GM06990 (cell line): ENCODE data around the gene ARMC7.
"Not testable (repeated sequence)": the region's sequence is repeated elsewhere in the genome, so short reads cannot be mapped to it uniquely, and the experiment has no call there.

Source experiments
- DNase-seq: peaks from one replicate; pipeline ENCODE4 v3.0.0-alpha.2; 2011; ENCODE audit not compliant: insufficient read length; ENCODE audit errors: extremely low read depth
- H3K27me3 ChIP-seq: replicated peaks from 2 replicates; pipeline ENCODE4 v1.6.0; 2011; ENCODE audit warnings: low read length; ENCODE audit not compliant: control insufficient read depth, insufficient read depth
- H3K36me3 ChIP-seq: 2 replicates; pipeline ENCODE4 v1.5.1; 2011; ENCODE audit warnings: low read length; ENCODE audit not compliant: control insufficient read depth, insufficient read depth
- H3K4me3 ChIP-seq: replicated peaks from 2 replicates; pipeline ENCODE4 v1.5.1; 2011; ENCODE audit warnings: low read depth, mild to moderate bottlenecking, control low read depth, low read length
- TF ChIP-seq, protein P1 (sequence below): IDR thresholded peaks from 2 replicates; pipeline ENCODE4 v1.5.1; 2011; ENCODE audit warnings: low read length, control low read depth, mild to moderate bottlenecking, inconsistent platforms; ENCODE audit not compliant: insufficient read depth, poor library complexity, severe bottlenecking

ARMC7 gene

DNA sequence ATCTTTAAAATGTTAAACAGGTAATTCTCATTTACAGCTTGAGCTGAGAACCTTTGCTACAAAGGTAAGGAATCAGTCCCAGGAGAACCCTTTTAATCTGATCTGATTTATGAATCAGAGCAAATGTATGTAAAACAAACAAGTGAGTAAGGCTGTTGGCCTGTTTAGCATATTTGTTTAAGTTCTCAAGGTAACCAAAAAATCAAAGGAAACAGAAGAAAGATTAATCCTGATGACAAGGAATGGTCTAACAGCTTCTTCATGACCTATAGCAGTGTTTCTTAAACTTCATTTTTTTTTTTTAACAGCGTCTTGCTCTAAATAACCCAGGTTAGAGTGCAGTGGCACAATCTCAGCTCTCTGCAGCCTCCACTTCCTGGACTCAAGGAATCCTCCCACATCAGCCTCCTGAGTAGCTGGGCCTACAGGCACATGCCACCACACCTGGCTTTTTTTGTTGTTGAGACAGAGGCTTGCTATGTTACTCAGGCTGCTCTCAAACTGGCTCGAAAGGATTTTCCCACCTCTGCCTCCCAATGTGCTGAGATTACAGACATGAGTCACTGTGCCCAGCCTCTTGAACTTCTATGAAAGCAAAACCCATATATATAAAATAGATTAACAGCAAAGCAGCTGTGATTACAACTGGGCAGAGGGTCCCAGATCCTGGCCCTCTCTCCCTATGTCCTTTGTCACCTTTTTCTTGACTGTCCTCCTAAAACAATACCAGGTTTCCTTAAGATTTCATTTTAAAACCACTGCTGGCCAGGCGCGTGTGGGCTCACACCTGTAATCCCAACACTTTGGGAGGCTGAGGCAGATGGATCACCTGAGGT, 49.6 kb downstream of the ARMC7 start:
- TF ChIP-seq, protein P1, sequence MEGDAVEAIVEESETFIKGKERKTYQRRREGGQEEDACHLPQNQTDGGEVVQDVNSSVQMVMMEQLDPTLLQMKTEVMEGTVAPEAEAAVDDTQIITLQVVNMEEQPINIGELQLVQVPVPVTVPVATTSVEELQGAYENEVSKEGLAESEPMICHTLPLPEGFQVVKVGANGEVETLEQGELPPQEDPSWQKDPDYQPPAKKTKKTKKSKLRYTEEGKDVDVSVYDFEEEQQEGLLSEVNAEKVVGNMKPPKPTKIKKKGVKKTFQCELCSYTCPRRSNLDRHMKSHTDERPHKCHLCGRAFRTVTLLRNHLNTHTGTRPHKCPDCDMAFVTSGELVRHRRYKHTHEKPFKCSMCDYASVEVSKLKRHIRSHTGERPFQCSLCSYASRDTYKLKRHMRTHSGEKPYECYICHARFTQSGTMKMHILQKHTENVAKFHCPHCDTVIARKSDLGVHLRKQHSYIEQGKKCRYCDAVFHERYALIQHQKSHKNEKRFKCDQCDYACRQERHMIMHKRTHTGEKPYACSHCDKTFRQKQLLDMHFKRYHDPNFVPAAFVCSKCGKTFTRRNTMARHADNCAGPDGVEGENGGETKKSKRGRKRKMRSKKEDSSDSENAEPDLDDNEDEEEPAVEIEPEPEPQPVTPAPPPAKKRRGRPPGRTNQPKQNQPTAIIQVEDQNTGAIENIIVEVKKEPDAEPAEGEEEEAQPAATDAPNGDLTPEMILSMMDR: no peak
- no peak for DNase-seq
- H3K36me3 ChIP-seq: no peaks in the 10 kb centered on the region; the same call in 1 of the 2 replicates
- no peaks in the 10 kb centered on the region for H3K27me3 ChIP-seq
- no peak overlapping the region for H3K4me3 ChIP-seq

DNA sequence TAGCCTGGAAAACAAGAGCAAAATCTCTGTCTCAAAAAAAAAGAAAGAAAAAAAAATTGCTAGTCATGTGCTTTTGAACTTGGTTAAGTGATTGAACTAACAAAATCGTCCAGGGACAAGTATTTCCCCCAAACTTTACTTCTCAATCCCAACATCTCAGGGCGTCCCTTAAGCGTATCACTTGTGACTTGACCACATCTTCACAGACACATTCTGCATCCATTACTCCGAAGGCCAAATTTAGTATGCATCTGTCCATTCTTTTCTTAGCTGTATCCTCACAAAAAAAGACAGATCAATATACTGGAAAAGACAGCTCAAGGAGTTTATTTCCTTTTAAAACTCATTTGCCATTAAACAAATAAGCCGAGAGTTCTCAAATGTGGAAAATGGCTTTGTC, 50.4 kb downstream of the ARMC7 start:
- Histone ChIP-seq H3K27me3 (no peaks in the 10 kb centered on the region), H3K36me3 (no peaks in the 10 kb centered on the region; the same call in 1 of the 2 replicates), H3K4me3 (no peak overlapping the region)
- DNase-seq: no peak
- TF ChIP-seq, protein P1: no peak

DNA sequence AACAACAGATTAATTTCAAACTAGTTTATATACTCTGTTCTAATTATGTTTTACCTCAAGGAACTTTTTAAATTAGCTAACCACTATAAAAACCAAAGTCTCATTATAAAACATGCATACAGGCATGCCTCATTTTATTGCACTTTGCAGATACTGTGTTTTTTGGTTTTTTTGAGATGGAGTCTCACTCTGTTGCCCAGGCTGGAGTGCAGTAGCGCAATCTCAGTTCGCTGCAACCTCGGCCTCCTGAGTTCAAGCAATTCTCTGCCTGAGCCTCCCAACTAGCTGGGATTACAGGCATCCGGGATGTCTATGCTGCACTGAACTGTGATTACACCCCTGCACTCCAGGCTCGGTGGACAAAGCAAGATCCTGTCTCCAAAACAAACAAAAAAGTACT, 53.3 kb downstream of the ARMC7 start:
- no peak overlapping the region for H3K4me3 ChIP-seq
- H3K27me3 ChIP-seq: no peaks in the 10 kb centered on the region
- H3K36me3 ChIP-seq: no peaks in the 10 kb centered on the region; the same call in 1 of the 2 replicates
- no peak for DNase-seq
- TF ChIP-seq, protein P1: no peak

DNA sequence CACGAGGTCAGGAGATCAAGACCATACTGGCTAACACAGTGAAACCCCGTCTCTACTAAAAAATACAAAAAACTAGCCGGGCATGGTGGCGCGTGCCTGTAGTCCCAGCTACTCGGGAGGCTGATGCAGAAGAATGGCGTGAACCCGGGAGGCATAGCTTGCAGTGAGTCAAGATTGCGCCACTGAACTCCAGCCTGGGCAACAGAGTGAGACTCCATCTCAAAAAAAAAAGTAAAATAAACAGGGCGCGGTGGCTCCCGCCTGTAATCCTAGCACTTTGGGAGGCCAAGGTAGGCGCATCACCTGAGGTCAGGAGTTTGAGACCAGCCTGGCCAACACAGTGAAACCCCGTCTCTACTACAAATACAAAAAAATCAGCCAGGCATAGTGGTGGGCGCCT, 54.8 kb downstream of the ARMC7 start:
- H3K4me3 ChIP-seq, DNase-seq, H3K36me3 ChIP-seq, H3K27me3 ChIP-seq: not testable (repeated sequence)

DNA sequence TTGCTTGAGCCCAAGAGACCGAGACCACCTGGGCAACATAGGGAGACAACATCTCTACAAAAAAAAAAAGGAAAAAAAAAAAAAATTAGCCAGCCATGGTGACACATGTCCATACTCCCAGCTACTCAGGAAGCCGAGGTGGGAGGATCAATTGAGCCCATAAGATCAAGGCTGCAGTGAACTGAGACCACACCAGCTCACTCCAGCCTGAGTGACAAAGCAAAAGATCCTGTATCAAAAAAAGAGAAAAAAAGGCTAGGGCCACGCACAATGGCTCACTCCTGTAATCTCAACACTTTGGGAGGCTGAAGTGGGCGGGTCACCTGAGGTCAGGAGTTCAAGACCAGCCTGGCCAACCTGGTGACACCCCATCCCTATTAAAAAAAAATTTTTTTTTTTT, 59.2 kb downstream of the ARMC7 start:
- H3K36me3 ChIP-seq: peaks cover 8% of the 10 kb centered on the region
- no peak overlapping the region for H3K4me3 ChIP-seq
- TF ChIP-seq, protein P1: no peak
- DNase-seq: no peak
- H3K27me3 ChIP-seq: no peaks in the 10 kb centered on the region

DNA sequence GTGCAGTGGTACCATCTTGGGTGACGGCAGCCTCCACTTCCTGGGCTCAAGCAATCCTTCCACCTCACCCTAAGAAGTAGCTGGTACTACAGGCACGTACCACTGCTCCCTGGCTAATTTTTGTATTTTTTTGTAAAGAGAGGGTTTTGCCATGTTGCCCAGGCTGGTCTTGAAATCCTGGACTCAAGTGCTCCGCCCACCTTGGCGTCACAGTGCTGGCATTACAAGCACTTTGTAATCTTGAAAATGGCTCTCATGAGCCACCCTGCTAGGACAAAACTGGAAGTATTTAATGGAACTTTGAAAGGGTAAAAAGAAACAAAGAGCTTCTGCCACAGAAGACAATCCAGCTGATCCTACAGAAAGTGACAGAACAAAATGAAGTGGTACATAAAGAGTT, 63.8 kb downstream of the ARMC7 start:
- peaks cover 19% of the 10 kb centered on the region for H3K36me3 ChIP-seq

More for the DNA sequence above, 63.8 kb downstream of the ARMC7 start:
- DNase-seq: no peak
- Histone ChIP-seq H3K27me3 (no peaks in the 10 kb centered on the region), H3K4me3 (no peak overlapping the region)
- TF ChIP-seq, protein P1: no peak
